ENCODE data around the gene MEGF11.

Gene MEGF11

DNA sequence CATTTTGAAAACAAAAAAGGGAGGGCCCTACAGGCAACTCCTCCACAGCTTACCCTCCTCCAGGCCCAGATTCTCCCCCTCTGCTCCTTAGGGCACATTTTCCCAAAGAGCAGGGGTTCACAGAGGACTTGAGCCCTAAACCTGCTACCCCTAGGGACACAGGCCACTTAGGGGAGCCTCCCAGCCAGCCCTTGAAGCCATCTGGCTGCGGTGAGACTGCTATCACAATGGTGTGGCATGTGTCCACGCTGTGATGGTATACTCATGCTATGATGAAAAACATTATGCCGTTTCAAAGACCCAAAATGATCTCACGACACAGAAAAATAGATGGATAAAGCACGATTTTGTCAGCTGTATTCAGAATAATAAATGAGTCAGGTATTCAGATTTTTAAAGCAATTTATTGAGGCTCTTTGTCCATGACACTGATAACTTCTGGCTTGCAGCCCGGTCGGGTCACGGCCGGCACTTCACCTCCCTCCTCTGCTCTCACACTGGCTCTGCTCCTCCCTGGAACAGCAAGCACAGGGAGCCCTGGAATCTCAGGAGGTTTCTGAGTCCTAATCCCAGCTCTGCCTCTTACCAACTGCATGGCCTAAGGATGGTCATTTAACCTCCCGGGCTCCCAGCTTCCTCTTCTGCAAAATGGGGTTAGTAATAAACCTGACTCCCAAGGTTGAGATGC, 115.3 kb downstream of the MEGF11 start:
- peak; percentile 53 for DNase-seq

GRCh38 chr15:66136948-66137347, 116.6 kb downstream of the MEGF11 start:
- DNase-seq = no peak

DNA sequence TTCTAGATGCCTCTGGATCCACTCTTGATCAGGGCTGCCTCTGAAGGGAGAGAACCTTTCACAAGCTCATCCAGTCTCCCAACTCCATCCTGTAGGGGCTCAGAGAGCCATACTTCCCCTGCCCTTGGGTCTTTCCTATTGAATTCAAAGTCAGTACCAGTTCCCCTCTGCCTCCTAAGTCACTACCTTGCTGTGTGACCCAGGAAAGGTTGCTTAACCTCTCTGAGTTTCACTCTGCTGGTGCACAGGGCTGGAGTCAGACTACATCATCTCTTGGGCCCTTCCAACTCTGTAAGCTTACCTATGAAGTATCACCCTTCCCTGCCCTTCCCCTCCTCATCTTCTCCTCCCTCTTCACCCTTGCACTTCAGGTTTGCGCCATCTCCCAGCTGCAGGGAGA, 117.9 kb downstream of the MEGF11 start:
- DNase-seq = no peak

DNA sequence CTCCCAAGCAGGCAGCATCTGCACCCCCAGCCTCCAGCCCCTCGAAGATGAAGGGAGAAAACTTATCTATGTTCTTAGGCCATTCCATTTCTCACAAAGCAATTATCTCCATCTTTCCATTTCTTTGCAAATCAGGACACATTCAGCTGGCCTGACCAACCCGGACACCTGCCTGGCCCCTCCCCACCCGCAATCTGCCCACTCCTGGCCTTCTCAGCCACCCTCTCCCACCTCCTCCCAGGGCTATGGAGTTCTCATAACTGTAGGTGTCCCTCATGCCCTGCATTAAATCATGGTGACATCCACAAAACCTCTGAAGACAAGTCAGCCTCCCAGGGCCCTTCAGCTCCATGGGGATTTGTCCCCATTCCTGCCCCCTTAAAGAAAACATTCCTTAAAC, 119.3 kb downstream of the MEGF11 start:
- DNase-seq = no peak

DNA sequence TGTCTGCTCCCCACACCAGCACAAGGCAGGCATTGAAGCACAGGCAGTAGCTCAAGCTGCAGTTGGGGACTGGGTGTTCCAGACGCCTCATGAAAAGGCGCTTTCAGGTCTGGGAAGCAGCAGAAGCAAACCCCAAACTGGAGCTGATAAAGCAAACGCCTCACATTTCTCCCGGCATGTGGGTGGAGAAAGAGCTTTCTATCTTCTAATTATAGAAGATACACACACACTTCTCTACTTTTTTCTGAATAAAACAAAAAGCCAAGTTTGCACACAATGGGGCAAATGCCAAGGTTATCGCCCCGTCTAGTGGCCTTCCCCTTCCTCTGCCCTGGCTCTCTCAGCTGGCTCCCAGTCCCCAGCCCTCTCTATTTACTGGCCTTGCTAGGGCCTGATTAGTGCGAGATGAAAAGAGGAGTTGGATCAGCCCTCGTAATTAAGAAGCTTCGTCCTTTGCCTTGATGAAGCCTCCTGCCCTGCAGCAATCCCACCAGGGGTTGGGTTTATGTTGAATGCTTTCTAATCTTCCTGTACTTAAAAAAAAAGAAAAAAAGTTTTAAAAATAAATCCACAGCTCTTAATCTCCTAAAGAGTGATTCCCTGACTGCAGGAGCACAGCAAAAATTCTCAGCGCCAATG, 120.2 kb downstream of the MEGF11 start:
- DNase-seq = no peak

DNA sequence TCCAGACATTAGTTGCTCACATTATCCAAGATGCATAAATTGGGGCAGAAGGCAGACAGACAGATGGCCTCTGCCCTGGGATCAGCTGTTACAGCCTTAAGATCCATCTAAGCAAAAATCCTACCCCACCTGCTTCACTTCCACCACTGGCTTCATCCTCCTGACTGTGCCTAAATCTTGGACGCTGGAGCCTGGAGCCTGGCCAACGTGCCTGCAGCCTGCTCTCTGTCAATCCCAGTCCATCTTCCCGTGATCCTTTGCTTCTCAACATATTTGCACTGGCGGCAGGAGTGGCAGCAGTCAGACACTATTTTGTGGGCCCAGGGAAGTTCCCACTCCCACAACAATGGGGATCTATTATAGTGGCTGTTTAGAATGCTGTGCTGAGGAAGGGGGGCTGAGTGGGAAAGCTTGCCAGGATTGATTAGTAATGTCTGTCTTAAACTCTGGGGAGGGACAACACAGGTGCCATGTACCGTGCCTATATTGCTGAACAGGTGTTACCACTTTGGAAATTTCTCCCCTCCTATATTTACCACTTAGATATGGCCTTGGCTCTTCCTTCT, 121.2 kb downstream of the MEGF11 start:
- peak; percentile 80 for DNase-seq

GRCh38 chr15:66131831-66132230, 121.7 kb downstream of the MEGF11 start:
- DNase-seq = no peak

DNA sequence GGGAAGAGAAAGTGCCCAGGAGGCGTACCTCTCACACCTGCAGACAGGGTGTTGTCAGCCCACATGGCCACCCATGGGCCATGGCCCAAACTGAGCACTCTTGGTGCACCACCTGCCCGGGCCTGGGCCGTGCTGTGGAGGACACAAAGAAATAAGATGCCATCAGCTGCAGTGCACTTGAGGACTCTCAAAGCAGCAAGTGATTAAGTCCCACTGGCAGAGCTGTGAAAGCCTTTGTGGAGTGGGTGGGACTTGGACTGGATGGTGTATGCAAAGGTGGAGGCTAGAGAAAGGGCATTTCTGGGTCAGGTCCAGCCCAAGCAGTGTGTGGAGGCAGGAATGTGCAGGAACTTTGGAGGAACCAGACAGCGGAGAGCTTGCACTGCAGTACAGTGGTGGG, 122.3 kb downstream of the MEGF11 start:
- DNase-seq = no peak

- no peak for DNase-seq
Measured at GRCh38 chr15:66130496-66131034, 123.0 kb downstream of the MEGF11 start.

DNA sequence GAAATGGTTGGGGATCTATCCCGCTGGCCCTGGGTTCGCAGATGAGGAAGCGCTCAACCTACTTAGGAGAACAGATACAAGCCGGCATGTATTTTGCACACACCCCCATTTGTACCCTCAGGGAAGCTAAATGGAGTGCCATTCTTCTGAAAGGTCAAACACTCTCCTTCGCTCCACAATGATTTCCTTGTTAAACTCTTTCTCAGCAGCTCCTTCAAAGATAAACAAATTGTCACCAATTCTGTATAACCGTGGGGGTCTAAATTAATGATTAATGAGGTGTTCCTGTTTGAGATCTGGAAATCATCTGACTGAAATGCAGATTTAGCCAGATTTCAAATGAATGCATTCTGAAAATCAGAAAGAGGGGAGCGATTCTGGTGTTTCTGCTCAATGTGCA, 124.0 kb downstream of the MEGF11 start:
- DNase-seq = no peak

- no peak for DNase-seq
Measured at GRCh38 chr15:66128116-66128680, 125.4 kb downstream of the MEGF11 start.

DNA sequence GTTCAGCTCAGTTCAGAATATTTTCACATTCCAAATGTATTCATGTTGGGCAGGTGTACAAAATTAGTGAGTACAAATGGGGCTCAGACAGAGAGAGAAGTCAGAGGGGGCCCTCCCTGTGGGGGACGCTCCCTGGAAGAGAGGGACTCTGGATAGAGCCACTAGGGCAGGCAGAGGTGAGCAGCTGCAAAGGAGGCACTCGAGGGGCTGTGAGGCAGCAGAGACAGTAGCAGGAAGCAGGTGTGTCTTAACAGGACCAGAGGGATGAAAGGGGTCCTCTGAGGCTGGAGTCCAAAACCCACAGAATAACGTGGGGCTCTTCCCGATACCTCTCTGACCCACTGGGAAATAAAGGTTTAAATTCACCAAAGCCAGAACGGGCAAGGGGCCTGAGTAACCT, 127.1 kb downstream of the MEGF11 start:
- no peak for DNase-seq

GRCh38 chr15:66126031-66126441, 127.5 kb downstream of the MEGF11 start:
- DNase-seq = no peak

DNA sequence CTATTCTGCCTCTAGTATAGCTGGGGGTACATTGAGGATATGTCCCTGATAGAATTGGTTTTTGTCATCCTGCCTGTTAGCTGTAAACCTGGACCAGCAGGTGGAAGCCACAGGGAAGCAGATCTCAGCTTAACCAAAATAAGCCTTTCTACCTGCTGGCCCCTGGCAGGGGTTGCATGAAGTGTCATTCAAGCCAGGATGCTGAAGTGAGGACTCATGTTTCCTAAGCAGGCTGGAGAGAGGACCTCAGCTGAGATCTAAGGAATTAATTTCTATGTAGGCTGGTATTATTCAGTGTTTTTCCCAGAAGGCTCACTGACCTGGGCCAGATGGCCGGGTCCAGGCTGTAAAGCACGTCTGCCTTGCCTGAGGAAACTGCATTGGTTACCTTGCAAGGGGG, 128.9 kb downstream of the MEGF11 start:
- no peak for DNase-seq

GRCh38 chr15:66123799-66124198, 129.8 kb downstream of the MEGF11 start:
- DNase-seq = no peak

- DNase-seq = no peak
Measured at GRCh38 chr15:66120422-66120821, 133.1 kb downstream of the MEGF11 start.

DNA sequence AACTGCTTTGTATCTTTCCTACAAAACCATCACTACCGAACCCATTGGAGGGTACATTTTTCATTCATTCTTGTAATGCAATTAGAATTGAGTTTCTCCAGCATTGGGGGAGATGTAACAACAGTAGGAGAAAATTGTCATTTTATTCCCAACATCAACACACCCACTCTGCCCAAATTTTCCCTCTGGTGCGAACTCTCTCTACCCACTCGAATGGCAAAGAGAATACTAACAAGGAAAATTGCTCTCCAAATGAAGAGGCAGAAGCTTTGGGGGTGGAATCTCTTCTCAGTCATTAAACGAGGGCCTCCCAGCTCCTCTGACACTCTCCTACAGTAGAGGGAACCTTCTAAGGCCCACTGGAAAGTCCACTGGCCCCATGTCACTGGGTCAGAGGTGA, 135.7 kb downstream of the MEGF11 start:
- DNase-seq = no peak

DNA sequence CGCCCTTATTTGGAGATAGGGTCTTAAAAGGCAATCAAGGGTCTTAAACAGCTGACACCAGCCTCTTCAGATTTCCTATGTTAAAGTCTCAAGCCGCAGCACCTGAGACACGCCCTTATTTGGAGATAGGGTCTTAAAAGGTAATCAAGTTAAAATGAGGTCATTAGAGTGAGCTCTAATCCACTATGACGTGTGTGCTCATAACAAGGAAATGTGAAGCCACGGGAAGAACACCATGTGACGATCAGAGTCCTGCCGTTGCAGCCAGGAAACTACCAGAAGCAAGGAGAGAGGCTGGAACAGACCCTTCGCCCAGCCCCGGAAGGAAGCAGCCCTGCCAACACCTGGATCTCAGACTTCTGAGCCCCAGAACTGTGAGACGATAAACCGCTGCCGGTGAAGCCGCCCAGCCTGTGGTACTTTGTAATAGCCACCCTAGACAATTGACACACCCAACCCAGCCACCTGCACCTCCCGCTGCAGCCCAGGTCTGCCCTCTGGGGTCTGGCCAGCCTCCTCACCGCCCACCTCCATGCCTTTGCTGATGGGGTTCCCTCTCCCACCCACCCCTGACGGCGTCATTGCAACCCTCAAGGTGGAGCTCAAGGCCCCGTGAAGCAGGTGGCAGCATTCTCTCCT, 137.9 kb downstream of the MEGF11 start:
- no peak for DNase-seq

- DNase-seq = no peak
Measured at GRCh38 chr15:66114863-66115425, 138.6 kb downstream of the MEGF11 start.

GRCh38 chr15:66112388-66112787, 141.2 kb downstream of the MEGF11 start:
- no peak for DNase-seq

GRCh38 chr15:66111363-66111762, 142.2 kb downstream of the MEGF11 start:
- no peak for DNase-seq

GRCh38 chr15:66110864-66111263, 142.7 kb downstream of the MEGF11 start:
- no peak for DNase-seq

DNA sequence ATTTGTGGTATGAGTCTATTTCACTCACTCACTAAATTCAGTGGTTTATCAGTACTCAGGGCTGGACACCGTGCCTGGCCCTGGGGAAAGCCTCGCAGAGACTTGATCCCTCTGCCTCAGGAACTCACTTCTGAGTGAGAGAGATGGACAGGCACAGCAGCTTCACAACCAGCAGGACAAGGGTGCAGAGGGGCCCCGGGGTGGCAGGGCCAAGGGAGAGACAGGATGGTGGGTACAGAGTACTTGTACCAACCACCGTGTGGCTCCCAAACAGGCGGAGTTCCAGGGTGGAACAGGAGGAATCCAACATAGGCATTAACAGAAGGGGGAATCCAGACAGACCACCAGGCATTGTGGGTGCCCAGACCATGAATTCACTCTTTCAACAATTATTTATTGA, 143.7 kb downstream of the MEGF11 start:
- no peak for DNase-seq

All from SHP77 treated with DMSO at 0.1 percent for 48 hours (cell line).